Amygdala (tissue), 56 donors: ENCODE measurements around the gene PSD4.

Experiments used
- DNase-seq, 56 donors: peaks; one replicate each; lab custom pipeline; 2025; lab: John Stamatoyannopoulos, UW

The PSD4 gene

GRCh38 chr2:113138428-113139322 lies 35.1 kb upstream of the PSD4 start:
- peak in 3 of 56 donors; percentile 22 to 59 (median 25) for DNase-seq

GRCh38 chr2:113141451-113141850 lies 32.3 kb upstream of the PSD4 start:
- no peak for DNase-seq

DNA sequence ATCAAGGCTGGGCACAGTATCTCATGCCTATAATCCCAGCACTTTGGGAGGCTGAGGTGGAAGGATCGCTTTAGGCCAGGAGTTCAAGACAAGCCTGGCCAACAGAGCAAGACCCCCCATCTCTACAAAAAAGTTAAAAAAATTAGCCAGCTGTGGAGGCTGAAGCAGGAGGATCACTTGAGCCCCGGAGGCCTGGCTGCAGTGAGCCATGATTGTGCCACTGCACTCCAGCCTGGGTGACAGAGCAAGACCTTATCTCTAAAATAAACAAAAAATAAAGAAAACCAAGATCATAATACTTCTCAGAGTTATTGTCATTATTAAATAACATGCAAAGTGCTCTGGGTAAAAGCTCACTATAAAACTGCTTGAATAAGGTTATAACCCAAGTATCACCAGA lies 31.5 kb upstream of the PSD4 start:
- no peak for DNase-seq

- no peak for DNase-seq
These were observed 29.5 kb upstream of the PSD4 start for GRCh38 chr2:113144259-113144658.

DNA sequence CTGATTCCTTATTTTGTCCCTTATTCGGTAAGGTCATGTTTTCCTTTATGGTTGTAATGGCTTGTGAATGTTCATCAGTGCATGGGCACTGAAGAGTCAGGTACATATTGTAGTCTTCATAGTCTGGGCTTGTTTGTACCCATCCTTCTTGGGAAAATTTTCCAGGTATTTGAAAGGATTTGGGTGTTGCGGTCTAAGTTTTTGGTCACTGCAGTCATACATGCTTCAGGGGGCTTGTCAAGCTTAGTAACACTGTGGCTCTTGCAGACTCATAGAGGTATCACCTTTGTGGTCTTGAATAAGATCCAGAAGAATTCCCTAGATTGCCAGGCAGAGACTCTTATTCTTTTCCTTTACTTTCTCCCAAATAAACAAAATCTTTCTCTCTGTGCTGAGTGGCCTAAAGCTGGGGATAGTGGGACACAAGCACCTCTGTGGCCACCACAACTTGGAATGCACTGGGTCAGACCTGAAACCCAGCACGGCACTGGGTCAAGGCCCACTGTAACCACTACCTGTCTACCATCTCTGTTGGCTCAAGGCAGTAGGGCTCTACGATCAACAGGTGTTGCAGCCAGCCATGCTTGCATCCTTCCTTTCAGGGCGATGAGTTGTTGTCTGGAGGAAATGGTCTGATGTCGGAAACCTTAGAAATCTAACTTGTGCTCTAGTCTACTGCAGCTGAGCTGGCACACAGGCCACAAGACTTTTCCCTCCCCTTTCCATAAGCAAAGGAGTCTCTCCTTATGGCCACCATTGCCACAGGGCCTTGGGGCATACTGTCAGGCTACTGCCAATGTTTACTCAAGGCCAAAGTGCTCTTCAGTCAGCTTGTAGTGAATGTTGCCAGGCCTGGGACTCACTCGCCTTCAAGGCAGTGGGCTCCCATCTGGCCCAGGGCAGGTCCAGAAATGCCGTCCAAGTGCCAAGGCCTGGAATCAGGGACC lies 24.9 kb upstream of the PSD4 start:
- DNase-seq = no peak

DNA sequence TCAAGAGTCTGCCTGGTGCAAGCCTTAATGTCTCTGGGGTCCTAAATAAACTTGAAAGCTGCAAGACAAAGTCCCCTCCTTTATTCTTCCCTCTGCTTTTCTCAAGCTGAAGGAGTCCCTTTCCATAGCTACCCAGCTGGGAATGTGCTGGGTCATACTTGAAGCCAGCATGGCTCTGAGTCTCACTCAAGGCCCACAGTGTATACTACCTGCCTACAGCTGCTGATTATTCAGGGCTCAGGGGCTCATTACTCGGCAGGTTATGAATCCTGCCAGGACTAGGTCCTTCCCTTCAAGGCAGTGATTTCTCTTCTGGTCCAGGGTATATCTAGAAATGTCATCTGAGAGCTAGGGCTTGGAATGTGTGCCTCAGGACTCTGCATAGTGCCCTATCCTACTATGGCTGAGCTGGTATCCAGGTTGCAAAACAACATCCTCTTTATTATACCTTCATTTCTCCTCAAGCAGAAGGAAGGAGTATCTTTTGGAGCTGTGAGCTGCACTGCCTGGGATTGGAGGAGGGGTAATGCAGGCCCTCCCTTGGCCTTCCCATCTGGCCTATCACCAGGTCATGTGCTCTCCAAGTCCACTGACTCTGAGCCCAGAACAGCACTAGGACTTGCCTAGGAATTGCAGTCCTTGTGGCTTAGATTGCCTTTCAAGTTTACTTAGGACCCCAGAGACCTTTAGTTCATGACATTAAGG lies 24.1 kb upstream of the PSD4 start:
- no peak for DNase-seq

- DNase-seq = no peak
These were observed 23.5 kb upstream of the PSD4 start for GRCh38 chr2:113150258-113150601.

GRCh38 chr2:113155331-113155730 lies 18.4 kb upstream of the PSD4 start:
- no peak for DNase-seq

DNA sequence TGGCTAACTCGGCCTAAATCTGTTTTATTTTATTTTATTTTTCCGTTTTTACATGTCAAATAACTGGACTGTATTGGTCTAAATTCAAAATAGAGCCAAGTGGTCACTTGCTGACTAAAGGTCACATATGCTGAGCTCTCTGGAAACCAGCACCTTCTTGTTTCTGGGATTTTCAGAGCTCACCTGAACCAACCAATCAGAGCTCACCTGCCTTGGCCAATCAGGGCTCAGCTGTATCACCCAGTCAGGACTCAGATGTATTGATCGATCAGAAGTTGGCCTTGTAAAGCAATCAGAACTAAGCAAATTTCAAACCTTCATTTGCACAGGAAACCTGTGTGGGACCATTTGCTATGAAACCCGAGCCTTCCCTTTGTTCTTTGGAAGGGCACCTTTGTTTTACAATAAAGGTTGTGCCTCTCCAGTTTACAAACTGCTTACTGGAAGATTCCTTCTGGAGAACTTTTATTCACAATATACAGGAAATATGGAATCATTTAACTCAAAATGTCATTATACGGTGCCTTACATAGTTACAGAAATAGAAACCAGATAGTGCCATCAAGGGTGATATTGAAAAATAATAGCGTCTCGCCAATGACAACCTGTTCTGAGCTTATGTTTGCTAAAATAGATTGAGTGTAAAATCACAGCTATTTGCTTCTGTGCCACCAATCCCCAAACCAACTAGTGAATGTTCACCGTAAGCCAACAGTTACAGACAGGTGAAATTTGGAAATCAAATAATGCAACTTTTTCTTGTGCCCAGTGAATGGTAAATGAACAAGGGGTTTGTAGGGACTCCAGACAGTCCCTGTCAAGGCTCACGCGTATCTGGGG lies 17.3 kb upstream of the PSD4 start:
- peak in 1 of 56 donors; percentile 10 for DNase-seq

DNA sequence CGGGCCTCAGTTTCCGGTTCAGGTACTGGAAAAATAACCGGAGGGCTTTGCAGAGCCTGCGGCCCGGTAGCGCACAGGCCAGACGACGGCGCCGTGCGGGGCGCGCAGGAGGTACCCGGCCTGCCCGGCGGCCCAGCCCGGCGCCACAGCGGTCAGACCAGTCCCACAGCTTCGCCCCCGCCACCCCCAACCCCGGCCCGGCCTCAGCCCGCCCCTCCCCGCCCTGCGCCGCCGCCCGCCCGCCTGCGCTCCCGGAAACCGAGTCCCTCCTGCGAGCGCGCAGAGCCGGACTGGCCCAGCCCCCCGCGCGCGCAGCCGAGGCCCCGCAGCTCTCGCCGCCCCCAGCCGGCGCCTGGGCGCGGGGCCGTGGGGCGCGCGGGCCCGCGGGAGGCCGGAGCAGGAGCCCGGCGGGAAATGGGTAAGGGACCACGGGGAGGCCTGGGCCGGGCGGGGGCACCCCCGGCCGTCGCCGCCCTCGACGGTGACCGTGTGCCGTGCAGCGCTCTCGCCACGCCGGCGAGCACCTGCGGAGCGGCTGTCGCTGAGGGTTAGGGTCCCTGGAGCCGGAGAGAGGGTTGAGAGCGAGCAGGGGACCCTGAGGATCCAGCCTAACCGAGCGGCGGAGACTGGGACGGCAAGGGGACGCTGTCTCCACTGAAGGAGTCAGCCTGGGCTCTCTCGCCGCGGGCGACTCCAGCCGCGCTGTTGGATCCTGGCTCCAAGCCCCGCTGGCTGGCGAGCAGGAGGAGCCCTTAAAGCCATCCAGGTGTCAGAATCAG lies 16.5 kb upstream of the PSD4 start:
- DNase-seq = peak in 5 of 56 donors; percentile 8 to 53 (median 31)

DNA sequence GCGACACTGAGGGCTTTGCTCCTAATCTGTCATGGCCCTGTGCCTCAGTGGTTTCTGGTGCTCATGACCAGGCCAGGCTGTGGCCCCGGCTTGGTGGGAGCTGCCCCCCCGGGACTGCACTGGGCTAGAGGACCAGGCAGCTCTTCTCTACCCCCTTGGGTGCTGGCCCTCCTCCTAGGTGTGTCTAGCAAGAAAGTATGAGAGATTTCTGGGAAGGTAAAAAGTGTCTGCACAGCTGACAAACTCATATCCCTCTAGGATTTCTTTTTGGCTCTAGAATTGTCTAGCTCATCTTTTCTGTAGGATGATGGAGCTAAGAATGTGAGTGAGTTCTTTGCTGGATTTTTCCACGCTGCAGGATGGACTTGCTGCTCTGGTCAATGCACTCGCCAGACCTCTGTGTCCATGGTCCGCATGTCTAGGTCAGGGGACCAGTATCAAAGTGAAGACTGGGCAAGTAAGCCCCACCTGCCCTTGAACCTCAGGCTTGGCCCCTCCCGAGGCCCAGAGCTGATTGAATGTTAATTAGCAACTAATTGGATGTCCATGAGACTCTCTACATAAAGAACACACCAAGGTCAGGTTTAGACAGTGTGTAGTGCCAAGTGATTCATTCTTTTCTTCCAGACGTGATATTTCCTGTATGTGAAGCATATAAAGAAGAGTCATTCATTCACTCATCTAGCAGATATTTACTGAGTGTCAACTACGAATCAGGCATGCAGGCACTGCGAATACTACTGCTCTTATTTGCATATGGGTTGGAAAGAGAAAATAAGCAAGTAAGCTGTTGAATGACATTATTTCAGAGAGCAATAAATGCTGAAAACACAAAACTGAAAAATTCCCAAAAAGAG lies 15.6 kb upstream of the PSD4 start:
- DNase-seq = no peak

DNA sequence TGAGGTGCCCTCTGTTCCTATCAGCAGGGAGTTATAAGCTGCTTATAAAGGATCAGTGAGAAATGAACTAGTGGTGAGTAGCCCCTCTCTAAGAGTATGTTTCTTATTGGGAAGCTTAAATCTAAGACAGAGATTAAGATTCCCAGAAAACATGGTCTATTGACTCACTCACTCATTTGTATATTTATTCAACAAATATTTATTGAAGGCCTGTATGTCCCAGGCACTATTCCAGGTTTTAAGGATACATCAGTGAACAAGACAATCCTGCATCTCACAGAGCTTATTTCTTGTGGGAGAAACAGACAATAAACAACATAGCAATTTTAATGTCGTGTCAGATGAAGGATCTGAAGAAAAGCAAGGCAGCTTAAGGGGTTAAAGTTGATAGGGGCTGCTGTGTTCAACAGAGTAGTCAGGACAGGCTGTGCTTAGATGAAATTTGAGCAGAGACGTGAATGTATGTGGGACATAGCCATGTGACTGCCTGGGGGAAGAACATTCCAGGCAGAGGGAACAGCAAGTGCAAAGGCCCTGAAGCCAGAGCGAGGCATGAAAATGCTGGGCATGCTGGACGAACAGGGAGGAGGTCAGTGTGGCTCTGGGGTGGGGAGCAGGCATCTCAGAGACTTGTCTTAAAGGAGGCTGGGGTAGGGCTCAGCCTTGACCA lies 14.8 kb upstream of the PSD4 start:
- no peak for DNase-seq

DNA sequence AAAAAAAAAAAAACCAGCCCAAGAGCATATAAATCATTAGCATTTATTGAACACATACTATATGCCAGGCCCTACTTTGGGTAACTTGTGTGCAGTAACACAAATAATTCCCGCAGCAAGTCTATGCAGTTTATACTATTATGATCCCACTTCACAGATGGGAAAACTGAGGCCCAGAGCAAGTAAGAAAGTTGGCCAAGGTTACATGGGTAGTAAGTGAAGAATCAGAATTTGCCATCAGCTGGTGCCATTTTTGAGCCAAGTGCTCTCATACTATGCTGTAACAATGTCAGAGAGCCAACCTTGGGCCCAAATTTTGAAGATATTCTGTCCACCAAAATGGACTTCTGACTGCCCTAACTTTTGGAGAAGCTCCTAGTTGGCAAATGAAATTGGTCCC lies 13.5 kb upstream of the PSD4 start:
- DNase-seq = no peak

GRCh38 chr2:113160962-113161361 lies 12.8 kb upstream of the PSD4 start:
- no peak for DNase-seq

GRCh38 chr2:113162173-113162572 lies 11.6 kb upstream of the PSD4 start:
- DNase-seq = no peak

GRCh38 chr2:113162869-113163268 lies 10.9 kb upstream of the PSD4 start:
- DNase-seq = no peak

DNA sequence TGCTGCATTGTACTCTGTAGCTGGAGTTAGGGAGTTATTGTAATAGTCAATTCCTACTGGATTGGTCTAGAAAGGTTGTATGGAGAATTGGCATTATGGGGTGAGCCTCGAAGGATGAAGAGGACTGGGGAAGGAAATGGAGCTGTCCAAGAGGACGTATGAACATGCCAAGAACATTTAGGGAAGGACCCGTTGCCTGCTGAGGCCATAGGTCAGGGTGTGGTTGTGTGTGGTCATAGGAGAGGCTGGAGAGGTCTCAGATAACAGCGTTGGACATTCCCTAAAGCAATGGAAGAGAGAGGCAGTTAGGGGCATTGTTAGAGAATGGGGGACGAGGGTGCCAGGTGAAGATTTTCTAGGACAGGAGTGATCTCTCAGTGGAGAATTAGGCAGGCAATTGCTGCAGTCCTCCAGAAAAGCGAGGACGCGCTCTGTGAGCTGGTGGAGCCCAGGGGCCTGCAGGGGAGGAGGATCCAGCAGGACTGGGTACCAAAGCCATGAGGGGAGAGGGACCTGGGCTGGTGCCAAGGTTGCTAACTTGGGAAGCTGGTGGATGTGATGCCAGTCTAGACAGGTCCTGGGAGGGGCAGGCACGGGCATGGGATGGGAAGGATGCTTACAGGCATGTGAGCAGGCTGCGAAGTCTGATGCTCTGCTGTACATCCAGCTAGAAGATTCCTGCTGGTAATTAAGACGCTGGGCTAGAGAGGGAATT lies 9.4 kb upstream of the PSD4 start:
- no peak for DNase-seq
